IMR-90 (cell line): ENCODE data around the gene FBXL19. TPM values are rescaled to one million over a fixed set of nuclear protein-coding genes. Genes with fewer than 3 reads are reported as not detected.

Source experiments
- BHLHE40 ChIP-seq: fragments of 150-350 bp; IDR thresholded peaks from 2 replicates; pipeline ENCODE4 v1.6.1; 2016; ENCODE audit warnings: mild to moderate bottlenecking, low read depth, low read length
- MAFK ChIP-seq: IDR thresholded peaks from 2 replicates; pipeline ENCODE4 v1.6.1; 2012; ENCODE audit warnings: low read depth, low read length, improper control_type of control experiment
- MXI1 ChIP-seq: IDR thresholded peaks from 2 replicates; pipeline ENCODE4 v1.6.1; 2012; ENCODE audit warnings: low read depth, mild to moderate bottlenecking, low read length, moderate library complexity, borderline replicate concordance
- polyA plus RNA-seq, 3 experiments: library from polyadenylated mRNA; depleted of rRNA; stranded (reverse); fragments of >200 nt; gene quantifications; 2 replicates each; pipeline ENCODE4 v1.2.3, GENCODE V29; 2012; ENCODE audit warnings: low replicate concordance in 1 of 3
- total RNA-seq: library from RNA; depleted of rRNA; stranded (reverse); fragments of >200 nt; gene quantifications from 2 replicates; pipeline ENCODE4 v1.2.3, GENCODE V29; 2012

Gene FBXL19
- total and polyA plus RNA-seq, 2 of the 4 experiments (the other 2 are of a cell fraction), result 5.0 to 13.8 TPM

- no peak for TF ChIP-seq BHLHE40
- TF ChIP-seq MAFK, result no peak
- TF ChIP-seq MXI1, result no peak
These were observed 61.5 kb downstream of the FBXL19 start, which contains the start of gene HSD3B7 (continued) for GRCh38 chr16:30984669-30985400.
